H7 (cell line): ENCODE data around the gene SLC9A4. TPM values are rescaled to one million over a fixed set of nuclear protein-coding genes. Genes with fewer than 3 reads are reported as not detected.

Experiments used
- DNase-seq: peaks from one replicate; pipeline ENCODE4 v3.0.0; 2012
- H3K27me3 ChIP-seq: 2 replicates; pipeline ENCODE4 v1.6.0; 2011; ENCODE audit warnings: mild to moderate bottlenecking, low read length; ENCODE audit not compliant: control insufficient read depth, insufficient read depth
- H3K36me3 ChIP-seq: replicated peaks from 2 replicates; pipeline ENCODE4 v1.5.1; 2011; ENCODE audit warnings: low read length; ENCODE audit not compliant: control insufficient read depth, insufficient read depth
- H3K4me3 ChIP-seq: 2 replicates; pipeline ENCODE4 v1.5.1; 2011; ENCODE audit warnings: low read depth, mild to moderate bottlenecking, control low read depth, low read length, moderate library complexity; ENCODE audit not compliant: insufficient read depth
- total RNA-seq: library from RNA; depleted of rRNA; stranded (reverse); fragments of >200 nt; shearing (Covaris generic); gene quantifications from 2 replicates; pipeline ENCODE4 v1.2.3, GENCODE V29; 2014; rRNA removed

SLC9A4 gene, protein sequence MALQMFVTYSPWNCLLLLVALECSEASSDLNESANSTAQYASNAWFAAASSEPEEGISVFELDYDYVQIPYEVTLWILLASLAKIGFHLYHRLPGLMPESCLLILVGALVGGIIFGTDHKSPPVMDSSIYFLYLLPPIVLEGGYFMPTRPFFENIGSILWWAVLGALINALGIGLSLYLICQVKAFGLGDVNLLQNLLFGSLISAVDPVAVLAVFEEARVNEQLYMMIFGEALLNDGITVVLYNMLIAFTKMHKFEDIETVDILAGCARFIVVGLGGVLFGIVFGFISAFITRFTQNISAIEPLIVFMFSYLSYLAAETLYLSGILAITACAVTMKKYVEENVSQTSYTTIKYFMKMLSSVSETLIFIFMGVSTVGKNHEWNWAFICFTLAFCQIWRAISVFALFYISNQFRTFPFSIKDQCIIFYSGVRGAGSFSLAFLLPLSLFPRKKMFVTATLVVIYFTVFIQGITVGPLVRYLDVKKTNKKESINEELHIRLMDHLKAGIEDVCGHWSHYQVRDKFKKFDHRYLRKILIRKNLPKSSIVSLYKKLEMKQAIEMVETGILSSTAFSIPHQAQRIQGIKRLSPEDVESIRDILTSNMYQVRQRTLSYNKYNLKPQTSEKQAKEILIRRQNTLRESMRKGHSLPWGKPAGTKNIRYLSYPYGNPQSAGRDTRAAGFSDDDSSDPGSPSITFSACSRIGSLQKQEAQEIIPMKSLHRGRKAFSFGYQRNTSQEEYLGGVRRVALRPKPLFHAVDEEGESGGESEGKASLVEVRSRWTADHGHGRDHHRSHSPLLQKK
- not detected in 2 replicates for total RNA-seq

DNA sequence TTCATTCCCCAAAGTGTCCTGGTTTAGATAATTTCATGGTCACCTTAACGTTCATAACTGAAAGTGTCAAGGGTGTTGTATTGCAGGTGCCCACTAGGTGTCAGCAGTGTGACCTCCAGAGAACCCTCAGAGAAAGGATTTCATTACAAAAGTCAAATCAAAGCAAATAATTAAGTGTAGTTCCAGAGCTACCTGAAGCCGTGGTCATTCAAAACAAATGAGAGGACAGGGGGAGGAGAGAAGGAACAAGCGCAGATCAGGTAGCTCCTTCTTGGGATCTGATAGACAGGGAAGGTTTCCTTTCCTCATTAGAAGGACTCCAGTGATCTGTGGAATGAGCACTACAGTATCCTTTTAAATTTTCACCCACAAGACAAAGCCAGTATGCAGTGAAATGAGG is at the start of gene SLC9A4:
SLC9A4 (plus strand) TSS at position 207 of the 400 bp plus-strand sequence. CDS start 534 bp downstream, outside the sequence.
- Histone ChIP-seq H3K4me3 (no peak within 1 kb of the TSS), H3K27me3 (no peaks in the 10 kb centered on the region), H3K36me3 (no peaks in the 10 kb centered on the region)
- peak; percentile 46 for DNase-seq

DNA sequence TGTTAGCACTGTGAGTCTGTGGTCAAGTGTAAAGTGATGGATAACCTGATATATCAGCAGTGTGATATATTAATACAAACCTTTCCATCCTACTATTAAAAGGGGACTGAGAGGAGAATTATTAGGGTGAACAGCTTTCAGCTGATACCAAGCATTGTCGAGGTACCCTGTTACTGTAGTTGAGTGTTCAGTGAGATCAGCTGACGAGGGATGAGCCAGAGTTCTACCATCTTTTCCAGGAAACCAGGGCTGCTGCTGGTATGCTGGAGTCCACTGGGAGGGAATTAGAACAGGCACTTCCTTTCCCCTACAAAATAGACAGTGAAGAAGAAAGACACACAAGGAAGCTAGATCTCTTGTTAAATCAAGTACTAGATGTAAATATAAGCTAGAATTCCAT is 49.7 kb upstream of the SLC9A4 start:
- H3K36me3 ChIP-seq = no peaks in the 10 kb centered on the region
- H3K4me3 ChIP-seq = no peak overlapping the region
- no peaks in the 10 kb centered on the region for H3K27me3 ChIP-seq
- DNase-seq = no peak

GRCh38 chr2:102424754-102425153 is 48.3 kb upstream of the SLC9A4 start:
- no peaks in the 10 kb centered on the region for H3K36me3 ChIP-seq
- H3K4me3 ChIP-seq = no peak overlapping the region
- DNase-seq = no peak
- no peaks in the 10 kb centered on the region for H3K27me3 ChIP-seq

- Histone ChIP-seq H3K4me3 (no peak overlapping the region), H3K36me3 (no peaks in the 10 kb centered on the region), H3K27me3 (no peaks in the 10 kb centered on the region)
- DNase-seq = no peak
These were observed 47.4 kb upstream of the SLC9A4 start for GRCh38 chr2:102425441-102426132.

DNA sequence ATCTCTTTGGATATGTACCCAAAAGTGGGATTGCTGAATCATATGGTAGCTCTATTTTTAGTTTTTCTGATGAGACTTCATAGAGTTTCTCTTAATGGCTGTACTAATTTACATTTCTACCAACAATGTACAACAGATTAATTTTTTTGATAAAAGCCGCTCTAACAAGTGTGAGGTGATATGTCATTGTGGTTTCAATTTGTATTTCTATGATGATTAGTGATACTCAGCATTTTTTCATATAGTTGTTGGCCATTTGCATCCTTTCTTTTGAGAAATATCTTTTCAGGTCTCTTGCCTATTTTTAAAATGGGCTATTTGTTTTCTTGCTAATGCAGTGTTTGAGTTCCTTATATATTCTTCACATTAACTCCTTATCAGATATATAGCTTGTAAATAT is 45.8 kb upstream of the SLC9A4 start:
- DNase-seq = no peak
- H3K36me3 ChIP-seq = no peaks in the 10 kb centered on the region
- no peak overlapping the region for H3K4me3 ChIP-seq
- no peaks in the 10 kb centered on the region for H3K27me3 ChIP-seq

- Histone ChIP-seq H3K36me3 (no peaks in the 10 kb centered on the region), H3K4me3 (no peak overlapping the region), H3K27me3 (no peaks in the 10 kb centered on the region)
- DNase-seq = no peak
These were observed 44.5 kb upstream of the SLC9A4 start for GRCh38 chr2:102428573-102428972.

- H3K36me3 ChIP-seq = no peaks in the 10 kb centered on the region
- no peaks in the 10 kb centered on the region for H3K27me3 ChIP-seq
- no peak for DNase-seq
- H3K4me3 ChIP-seq = no peak overlapping the region
These were observed 40.6 kb upstream of the SLC9A4 start for GRCh38 chr2:102432386-102432785.

- no peak overlapping the region for H3K4me3 ChIP-seq
- no peaks in the 10 kb centered on the region for H3K36me3 ChIP-seq
- H3K27me3 ChIP-seq = no peaks in the 10 kb centered on the region
- no peak for DNase-seq
These were observed 38.9 kb upstream of the SLC9A4 start for GRCh38 chr2:102433973-102434654.

- Histone ChIP-seq H3K36me3 (no peaks in the 10 kb centered on the region), H3K4me3 (no peak overlapping the region), H3K27me3 (no peaks in the 10 kb centered on the region)
- DNase-seq = no peak
These were observed 38.2 kb upstream of the SLC9A4 start for GRCh38 chr2:102434655-102435381.

DNA sequence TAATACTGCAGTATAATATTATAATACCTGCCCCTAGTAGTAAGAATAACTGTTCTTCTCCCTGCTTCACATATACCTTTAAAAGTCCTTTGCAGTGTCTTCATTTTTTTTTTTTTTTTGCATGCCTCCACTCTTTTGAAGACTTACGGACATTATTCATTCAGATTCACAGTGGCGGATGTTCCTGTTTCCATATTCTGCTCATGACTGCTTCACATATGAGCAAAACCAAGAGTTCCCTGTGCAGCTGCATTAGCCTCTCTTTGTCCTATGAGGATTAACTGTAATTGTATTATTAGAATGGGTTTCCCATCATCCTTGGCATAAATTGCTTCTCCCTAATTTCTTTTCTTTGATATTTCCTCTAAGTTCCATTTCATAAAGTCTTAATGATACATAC is 37.3 kb upstream of the SLC9A4 start:
- DNase-seq = no peak
- Histone ChIP-seq H3K36me3 (no peaks in the 10 kb centered on the region), H3K4me3 (no peak overlapping the region), H3K27me3 (no peaks in the 10 kb centered on the region)

GRCh38 chr2:102436323-102436722 is 36.7 kb upstream of the SLC9A4 start:
- no peak for DNase-seq
- Histone ChIP-seq H3K27me3 (no peaks in the 10 kb centered on the region), H3K4me3 (no peak overlapping the region), H3K36me3 (no peaks in the 10 kb centered on the region)

DNA sequence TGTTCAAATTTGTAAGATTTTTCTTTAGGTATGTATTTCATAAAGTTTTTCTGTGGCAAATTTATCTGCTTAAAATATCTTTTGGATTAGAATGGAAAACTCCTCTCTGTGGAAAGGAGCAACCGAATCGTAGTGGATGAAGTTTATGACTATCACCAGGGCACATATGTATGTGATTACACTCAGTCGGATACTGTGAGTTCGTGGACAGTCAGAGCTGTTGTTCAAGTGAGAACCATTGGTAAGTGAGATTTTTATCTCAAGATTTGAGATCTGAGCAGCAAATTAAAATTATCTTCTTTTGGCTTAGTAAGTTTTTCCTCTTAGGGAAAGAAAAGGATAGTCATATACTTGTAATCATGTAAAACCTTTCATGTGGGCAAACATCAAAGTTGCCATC is 35.9 kb upstream of the SLC9A4 start:
- Histone ChIP-seq H3K4me3 (no peak overlapping the region), H3K27me3 (no peaks in the 10 kb centered on the region), H3K36me3 (no peaks in the 10 kb centered on the region)
- DNase-seq = no peak

DNA sequence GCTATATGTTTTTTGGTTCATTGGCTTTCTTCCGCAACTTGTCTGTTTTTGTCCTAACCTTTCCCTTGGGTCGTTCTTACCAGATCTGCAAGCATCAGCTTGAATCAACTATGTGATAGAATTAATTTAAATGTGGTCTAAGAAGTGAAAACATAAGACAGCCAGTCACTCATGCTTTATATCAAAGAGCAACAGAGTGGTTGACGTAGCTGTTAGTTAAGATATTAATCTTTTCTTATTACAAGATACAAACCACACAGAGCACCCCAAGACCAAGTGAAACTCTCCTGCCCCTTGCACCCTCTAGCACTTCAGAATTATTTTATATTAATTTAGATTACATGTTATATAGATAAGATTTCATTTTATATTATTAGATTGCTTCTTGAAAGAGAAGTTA is 34.9 kb upstream of the SLC9A4 start:
- Histone ChIP-seq H3K36me3 (no peaks in the 10 kb centered on the region), H3K4me3 (no peak overlapping the region), H3K27me3 (no peaks in the 10 kb centered on the region)
- DNase-seq = no peak

DNA sequence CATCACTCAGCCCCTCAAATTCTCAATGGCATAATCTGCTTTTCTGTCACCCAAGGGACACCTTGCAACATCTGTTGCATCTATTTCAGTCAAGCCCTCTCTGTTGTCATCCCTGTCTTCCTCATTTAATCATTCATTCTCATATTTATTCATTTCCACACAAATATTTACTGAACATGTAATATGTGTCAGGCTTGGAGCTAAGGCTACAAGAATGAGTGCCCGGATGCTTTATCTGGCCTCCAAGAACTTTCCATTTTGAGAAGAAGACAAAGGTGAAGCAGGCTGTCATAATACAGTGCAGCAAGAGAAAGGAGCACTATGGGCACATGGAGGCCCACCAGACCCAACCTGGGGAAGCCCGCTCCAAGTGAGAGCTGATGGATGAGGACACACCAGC is 34.4 kb upstream of the SLC9A4 start:
- Histone ChIP-seq H3K4me3 (no peak overlapping the region), H3K36me3 (no peaks in the 10 kb centered on the region), H3K27me3 (no peaks in the 10 kb centered on the region)
- DNase-seq = no peak
